ENCODE data around the gene ADCY4. TPM values are rescaled to one million over a fixed set of nuclear protein-coding genes. Genes with fewer than 3 reads are reported as not detected.
"Not testable (repeated sequence)": the region's sequence is repeated elsewhere in the genome, so short reads cannot be mapped to it uniquely, and the experiment has no call there.

The ADCY4 gene
- 68.1 TPM for total RNA-seq

GRCh38 chr14:24334431-24335291 is at the start of gene ADCY4:
Gene ADCY4 (minus strand): TSS chr14:24335071. CDS start chr14:24334652, 419 bp downstream.
- ATAC-seq, result no peak
- intact Hi-C loops (cut with DNase I), result loop anchor here (5.0 kb wide), 1 partner anchor 98 kb away; no protein-coding TSS in a partner anchor
- DNase-seq (ENCODE audit: low spot score), result no peak

DNA sequence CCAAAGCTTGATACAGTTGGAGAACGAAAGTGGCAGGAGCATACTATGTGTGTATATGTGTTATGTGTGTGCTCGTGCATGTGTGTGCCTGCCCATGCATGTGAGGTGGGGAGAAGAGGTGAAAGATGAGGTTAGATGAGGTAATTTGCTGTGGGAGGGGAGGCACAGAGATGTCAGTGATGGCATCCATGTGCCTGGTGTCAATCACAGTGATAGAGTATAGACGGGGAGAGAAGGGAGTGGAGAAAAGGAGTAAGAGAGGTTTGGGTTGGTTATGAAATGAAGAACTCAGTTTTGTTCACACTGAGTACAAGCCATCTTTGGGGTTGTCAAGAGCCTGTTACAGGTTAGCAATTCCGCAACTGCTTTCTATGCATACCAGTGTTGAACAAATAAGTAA is 49.3 kb upstream of the ADCY4 start:
- ATAC-seq (no peak), DNase-seq (ENCODE audit: low spot score) (no peak)
- intact Hi-C loops (cut with DNase I), result no loop called here

DNA sequence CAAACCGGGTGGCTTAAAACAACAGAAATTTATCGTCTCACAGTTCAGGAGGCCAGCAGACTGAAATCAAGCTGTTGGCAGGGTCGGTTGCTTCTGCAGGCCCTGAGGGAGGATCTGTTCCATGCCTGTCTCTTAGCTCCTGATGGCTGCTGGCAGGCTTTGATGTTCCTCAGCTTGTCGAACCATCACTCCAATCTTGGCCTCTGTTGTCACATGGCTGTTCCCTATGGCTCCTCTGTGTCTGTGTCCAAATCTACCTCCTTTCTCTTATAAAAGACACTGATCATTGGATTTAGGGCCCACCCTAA is 47.1 kb upstream of the ADCY4 start:
- intact Hi-C loops (cut with DNase I), result no loop called here
- no peak for DNase-seq (ENCODE audit: low spot score)
- ATAC-seq, result peak; percentile 20

DNA sequence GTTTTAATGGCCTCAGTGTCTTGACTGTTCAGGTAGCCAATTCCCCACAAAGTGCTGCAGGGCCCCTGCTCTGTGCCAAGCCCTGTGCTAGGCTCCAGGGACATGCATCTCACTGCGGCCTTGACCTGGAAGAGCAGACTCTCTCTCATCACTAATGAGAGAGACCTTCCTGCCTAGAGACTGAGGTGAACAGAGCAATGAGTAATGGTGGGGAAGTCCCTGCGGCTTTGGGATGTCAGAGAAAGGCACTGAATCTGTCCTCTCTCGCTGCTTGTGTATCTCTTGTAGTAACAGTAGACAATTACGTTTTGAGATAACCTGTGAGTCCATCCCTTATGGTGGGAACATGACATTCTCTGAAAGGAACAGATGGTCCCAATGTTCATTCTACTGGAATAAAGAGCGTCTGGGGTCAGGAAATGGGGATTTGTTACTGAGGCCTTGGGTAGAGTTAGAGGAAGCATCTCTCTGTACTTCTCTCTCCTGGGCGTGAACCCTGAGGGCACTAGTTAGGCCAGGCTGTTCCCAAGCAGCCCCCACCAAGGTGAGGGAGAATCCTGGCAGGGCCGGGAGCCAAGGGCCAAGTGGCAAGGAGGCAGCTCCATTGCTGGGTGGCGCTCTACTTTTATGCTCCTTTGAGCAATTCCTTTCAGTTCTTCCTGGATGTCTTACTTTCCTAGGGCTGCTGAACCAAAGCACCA is 46.6 kb upstream of the ADCY4 start:
- ATAC-seq (peak; percentile 11), DNase-seq (ENCODE audit: low spot score) (no peak)
- intact Hi-C loops (cut with DNase I), result no loop called here

DNA sequence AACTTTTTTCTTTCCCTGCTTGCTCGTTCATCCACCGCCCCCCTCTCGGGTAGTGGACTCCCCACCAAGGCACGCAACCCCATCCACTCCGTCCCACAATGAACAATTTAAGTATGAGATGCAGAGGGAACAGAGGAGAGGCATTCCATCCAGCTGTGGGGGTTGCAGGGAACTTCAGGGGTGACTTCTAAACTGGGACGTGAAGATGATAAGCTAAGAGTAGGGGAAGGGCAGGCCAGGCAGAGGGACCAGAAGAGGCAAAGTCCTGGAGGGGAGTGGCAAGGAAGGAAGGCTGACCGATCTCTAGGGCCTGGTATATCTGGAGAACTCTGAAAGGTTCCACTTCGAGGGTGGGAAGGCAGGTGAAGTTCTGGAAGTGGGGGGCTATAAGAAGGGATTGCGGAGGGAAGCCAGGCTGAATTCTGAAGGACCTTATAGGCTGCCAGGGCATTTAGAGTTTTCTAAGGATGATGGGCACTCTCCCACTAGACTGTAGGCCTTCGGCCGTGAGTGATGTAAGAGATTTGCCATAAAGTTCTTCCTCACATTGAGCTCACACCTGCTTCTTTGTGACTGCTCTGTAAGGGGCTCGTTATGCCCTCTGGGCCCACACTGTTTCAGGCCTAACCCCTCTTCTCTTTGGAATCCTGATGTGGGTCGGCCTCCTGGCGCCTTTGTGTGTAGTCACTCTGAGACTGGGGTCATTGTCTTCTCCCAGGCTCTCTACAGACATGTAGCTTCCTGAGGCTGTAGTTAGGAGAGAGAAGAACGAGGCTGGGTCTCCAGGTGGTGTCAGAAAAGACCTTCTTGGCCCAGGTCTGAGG is 45.2 kb upstream of the ADCY4 start:
- no peak for ATAC-seq
- intact Hi-C loops (cut with DNase I), result no loop called here
- DNase-seq (ENCODE audit: low spot score), result no peak

DNA sequence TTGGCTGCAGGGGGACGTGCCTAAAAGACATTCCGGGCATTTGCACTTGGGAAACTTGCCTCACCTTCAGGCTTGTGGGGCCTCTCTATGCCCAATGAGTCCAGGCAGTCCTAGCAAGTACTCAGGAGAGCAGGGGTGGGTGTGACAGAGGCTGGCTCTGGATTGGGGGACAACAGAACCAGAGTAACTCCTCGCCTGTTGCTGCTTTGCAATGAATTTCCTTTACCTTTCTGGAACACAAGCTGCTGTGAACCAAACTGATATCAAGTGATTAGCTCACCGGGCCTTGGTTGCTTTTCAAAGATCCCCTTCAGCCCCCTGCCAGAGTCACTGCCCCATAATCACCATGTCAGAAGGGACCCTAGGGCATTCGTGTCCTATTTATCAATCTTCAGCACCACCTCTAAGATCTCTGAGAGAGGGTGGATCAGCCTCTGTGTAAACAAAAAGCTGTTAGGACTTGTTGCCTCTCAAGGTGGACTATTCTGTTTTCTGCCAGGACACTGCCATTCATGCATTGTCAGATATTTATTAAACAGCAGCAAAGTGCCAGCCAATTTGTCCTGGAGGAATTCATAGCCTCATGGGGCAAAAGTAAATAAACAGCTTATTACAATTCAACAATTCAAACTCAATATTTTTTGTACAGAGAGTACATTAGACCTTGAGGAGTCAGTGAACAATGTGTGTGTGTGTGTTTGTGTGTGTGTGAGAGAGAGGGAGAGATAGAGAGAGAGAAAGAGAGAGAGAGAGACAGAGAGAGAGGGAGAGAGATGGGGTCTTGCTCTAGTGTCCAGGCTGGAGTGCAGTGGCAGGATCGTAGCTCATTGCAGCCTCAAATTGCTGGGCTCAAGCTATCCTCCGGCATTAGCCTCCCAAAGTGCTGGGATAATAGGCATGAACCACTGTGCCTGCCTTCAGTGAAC is 44.4 kb upstream of the ADCY4 start:
- no peak for ATAC-seq
- DNase-seq (ENCODE audit: low spot score), result no peak
- intact Hi-C loops (cut with DNase I), result no loop called here

- intact Hi-C loops (cut with DNase I), result no loop called here
- no peak for DNase-seq (ENCODE audit: low spot score)
- ATAC-seq, result no peak
Measured at GRCh38 chr14:24378327-24378726, 43.5 kb upstream of the ADCY4 start.

DNA sequence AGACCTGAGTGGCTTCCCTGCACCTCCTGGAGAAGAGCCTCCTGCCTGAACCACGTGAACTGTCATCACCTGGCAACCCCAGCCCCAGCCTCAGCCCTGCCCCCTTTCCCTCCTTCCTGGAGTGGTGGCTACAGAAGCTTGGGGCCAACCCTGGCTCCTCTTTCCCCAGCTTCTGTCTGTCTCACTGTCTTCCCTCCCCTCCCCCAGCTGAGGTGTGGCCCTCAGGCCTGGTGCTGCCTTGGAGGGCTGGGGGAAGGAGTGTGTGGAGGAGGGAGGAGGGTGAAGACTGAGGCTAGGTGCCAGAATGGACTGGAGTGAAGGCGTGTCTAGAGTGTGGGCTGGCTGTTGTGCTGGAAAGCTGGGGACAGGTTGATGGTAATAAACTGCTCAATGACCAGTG is 42.8 kb upstream of the ADCY4 start:
- ATAC-seq, result peak; percentile 12

GRCh38 chr14:24377126-24377525 is 42.3 kb upstream of the ADCY4 start:
- ATAC-seq, result no peak
- DNase-seq (ENCODE audit: low spot score), result no peak
- intact Hi-C loops (cut with DNase I), result no loop called here

More for the DNA sequence above, 42.8 kb upstream of the ADCY4 start:
- no peak for DNase-seq (ENCODE audit: low spot score)
- intact Hi-C loops (cut with DNase I), result no loop called here

DNA sequence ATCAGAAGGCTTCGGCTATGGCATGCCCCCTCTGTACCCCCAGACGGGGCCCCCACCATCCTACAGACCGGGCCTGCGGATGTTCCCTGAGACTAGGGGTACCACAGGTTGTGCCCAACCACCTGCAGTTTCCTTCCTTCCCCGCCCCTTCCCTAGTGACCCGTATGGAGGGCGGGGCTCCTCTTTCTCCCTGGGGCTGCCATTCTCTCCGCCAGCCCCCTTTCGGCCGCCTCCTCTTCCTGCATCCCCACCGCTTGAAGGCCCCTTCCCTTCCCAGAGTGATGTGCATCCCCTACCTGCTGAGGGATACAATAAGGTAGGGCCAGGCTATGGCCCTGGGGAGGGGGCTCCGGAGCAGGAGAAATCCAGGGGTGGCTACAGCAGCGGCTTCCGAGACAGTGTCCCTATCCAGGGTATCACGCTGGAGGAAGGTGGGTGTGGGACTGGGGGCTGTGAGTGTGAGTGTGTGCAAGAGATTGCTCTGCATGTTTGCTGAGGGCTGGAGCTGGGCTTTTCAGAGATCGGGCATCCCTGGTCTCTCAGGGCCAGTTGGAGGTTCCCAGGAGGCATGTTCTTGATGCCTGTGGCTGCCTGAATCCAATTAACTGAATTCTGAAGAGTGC is 41.7 kb upstream of the ADCY4 start:
- no peak for DNase-seq (ENCODE audit: low spot score)
- intact Hi-C loops (cut with DNase I), result no loop called here
- ATAC-seq, result no peak

DNA sequence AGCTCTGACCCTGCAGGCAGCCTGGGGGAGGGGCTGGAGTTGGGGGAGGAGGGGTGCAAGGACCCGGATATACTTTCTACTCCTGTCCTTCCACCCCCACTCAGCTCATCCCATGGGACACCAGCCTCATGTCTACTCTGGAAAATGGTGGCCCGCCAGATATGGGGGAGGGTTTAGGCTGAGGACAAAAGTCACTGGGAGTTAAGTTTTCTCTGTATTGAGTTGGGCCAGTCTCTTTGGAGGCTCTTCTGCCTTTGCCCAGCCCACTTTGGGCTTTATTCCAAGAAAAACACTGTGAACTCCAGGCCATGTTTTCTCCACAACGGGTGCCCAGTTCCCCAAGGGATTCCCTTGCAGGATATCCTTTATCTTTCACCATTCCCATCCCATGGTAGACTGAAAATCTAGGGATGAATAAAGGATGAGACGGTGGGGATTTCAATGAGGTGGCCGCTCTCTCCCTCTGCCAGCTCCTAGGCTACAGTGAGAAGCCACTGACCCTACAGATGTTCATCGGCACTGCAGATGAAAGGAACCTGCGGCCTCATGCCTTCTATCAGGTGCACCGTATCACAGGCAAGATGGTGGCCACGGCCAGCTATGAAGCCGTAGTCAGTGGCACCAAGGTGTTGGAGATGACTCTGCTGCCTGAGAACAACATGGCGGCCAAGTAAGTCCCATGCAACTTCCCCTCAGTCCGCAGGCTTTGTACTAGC is 38.0 kb upstream of the ADCY4 start:
- peak; percentile 67 for DNase-seq (ENCODE audit: low spot score)
- intact Hi-C loops (cut with DNase I), result no loop called here
- ATAC-seq, result no peak

GRCh38 chr14:24371605-24372004 is 36.7 kb upstream of the ADCY4 start:
- ATAC-seq; intact Hi-C loops (cut with DNase I); DNase-seq (ENCODE audit: low spot score): not testable (repeated sequence)

- intact Hi-C loops (cut with DNase I), result no loop called here
- DNase-seq (ENCODE audit: low spot score) (no peak), ATAC-seq (no peak)
Measured at GRCh38 chr14:24370748-24371147, 35.9 kb upstream of the ADCY4 start.

GRCh38 chr14:24369907-24370687 is 35.2 kb upstream of the ADCY4 start:
- ATAC-seq, result no peak
- DNase-seq (ENCODE audit: low spot score), result peak; percentile 62
- intact Hi-C loops (cut with DNase I), result loop anchor here (5.0 kb wide), 1 partner anchor 62 kb away; no protein-coding TSS in a partner anchor

- ATAC-seq (no peak), DNase-seq (ENCODE audit: low spot score) (peak; percentile 65)
- intact Hi-C loops (cut with DNase I), result loop anchor here (5.0 kb wide), 1 partner anchor 63 kb away; no protein-coding TSS in a partner anchor
Measured at GRCh38 chr14:24369463-24369862, 34.6 kb upstream of the ADCY4 start.

GRCh38 chr14:24368562-24369252 is 33.8 kb upstream of the ADCY4 start:
- ATAC-seq, result peak; percentile 16
- peak; percentile 86 for DNase-seq (ENCODE audit: low spot score)
- intact Hi-C loops (cut with DNase I), result loop anchor here (5.0 kb wide), 1 partner anchor 64 kb away; no protein-coding TSS in a partner anchor
